Measurements from ENCODE around the gene CHRDL1. TPM values are rescaled to one million over a fixed set of nuclear protein-coding genes. Genes with fewer than 3 reads are reported as not detected.

Gene CHRDL1
- total RNA-seq, 1 experiment from 2014 or later: 11.1 TPM

DNA sequence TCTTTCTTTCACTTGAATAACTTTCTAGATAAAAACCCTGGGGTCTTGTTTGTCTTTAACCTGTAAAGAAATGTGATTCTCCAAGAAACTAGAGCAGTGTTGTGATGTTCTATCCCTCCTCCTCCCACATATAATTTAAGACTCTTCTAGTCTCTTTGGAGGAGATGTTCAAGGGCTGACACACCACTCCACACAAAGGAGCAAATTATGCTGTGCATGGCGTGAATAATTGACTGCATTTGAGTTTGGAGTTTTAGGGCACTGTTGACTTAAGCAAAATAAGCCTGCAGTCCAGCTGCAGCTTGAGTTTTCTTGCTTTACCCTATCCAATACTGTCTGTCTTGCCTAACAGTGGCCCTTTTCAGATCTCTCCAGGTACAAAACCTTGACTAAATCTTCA is 119.7 kb downstream of the CHRDL1 start (continued):
- TF ChIP-seq, protein P1, sequence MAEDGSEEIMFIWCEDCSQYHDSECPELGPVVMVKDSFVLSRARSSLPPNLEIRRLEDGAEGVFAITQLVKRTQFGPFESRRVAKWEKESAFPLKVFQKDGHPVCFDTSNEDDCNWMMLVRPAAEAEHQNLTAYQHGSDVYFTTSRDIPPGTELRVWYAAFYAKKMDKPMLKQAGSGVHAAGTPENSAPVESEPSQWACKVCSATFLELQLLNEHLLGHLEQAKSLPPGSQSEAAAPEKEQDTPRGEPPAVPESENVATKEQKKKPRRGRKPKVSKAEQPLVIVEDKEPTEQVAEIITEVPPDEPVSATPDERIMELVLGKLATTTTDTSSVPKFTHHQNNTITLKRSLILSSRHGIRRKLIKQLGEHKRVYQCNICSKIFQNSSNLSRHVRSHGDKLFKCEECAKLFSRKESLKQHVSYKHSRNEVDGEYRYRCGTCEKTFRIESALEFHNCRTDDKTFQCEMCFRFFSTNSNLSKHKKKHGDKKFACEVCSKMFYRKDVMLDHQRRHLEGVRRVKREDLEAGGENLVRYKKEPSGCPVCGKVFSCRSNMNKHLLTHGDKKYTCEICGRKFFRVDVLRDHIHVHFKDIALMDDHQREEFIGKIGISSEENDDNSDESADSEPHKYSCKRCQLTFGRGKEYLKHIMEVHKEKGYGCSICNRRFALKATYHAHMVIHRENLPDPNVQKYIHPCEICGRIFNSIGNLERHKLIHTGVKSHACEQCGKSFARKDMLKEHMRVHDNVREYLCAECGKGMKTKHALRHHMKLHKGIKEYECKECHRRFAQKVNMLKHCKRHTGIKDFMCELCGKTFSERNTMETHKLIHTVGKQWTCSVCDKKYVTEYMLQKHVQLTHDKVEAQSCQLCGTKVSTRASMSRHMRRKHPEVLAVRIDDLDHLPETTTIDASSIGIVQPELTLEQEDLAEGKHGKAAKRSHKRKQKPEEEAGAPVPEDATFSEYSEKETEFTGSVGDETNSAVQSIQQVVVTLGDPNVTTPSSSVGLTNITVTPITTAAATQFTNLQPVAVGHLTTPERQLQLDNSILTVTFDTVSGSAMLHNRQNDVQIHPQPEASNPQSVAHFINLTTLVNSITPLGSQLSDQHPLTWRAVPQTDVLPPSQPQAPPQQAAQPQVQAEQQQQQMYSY (CRISPR knock-in tag; IDR thresholded peaks at IDR 0.05): no peak
- TF ChIP-seq JUN (CRISPR knock-in tag; IDR thresholded peaks at IDR 0.05) (no peak), SMAD3 (CRISPR knock-in tag; IDR thresholded peaks at IDR 0.05; ENCODE audit: borderline replicate concordance) (no peak), PRRX2 (CRISPR knock-in tag; IDR thresholded peaks at IDR 0.05) (no peak), TEAD1 (CRISPR knock-in tag; IDR thresholded peaks at IDR 0.05) (no peak), ZNF219 (CRISPR knock-in tag; IDR thresholded peaks at IDR 0.05; ENCODE audit: borderline replicate concordance) (no peak)
- TF ChIP-seq, protein P2, sequence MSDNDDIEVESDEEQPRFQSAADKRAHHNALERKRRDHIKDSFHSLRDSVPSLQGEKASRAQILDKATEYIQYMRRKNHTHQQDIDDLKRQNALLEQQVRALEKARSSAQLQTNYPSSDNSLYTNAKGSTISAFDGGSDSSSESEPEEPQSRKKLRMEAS (CRISPR knock-in tag; IDR thresholded peaks at IDR 0.05): no peak
- TF ChIP-seq, protein P3, sequence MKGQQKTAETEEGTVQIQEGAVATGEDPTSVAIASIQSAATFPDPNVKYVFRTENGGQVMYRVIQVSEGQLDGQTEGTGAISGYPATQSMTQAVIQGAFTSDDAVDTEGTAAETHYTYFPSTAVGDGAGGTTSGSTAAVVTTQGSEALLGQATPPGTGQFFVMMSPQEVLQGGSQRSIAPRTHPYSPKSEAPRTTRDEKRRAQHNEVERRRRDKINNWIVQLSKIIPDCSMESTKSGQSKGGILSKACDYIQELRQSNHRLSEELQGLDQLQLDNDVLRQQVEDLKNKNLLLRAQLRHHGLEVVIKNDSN (CRISPR knock-in tag; IDR thresholded peaks at IDR 0.05): no peak
- TF ChIP-seq, protein P4, sequence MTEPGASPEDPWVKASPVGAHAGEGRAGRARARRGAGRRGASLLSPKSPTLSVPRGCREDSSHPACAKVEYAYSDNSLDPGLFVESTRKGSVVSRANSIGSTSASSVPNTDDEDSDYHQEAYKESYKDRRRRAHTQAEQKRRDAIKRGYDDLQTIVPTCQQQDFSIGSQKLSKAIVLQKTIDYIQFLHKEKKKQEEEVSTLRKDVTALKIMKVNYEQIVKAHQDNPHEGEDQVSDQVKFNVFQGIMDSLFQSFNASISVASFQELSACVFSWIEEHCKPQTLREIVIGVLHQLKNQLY (CRISPR knock-in tag; IDR thresholded peaks at IDR 0.05): no peak

DNA sequence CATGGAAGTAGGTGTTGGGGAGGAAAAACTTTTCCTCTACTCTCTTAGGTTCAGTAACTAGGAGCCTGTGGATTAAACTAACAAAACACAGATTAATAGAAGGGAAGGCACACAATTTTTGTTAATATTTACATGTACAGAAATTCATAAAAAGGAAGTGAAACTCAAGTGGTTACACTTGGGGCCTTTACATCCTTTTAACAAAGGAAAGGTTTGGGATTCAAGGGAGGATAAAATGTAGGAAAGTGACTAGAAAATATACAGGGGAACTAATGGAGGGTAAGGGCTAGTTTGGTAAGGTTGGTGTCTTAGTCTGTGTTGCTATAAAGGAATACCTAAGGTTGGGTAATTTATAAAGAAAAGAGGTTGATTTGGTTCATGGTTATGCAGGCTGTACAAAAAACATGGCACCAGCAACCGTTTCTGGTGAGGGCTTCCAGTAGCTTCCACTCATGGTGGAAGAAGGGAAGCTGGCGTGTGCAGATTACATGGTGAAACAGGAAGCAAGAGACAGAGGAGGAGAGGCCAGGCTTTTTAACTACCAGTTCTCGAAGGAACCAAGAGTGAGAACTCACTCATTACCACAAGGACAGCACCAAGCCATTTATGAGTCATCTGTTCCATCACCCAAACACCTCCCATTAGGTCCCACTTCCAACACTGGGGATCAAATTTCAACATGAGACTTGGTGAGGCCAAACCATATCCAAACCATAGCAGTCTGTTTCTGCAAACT is 124.4 kb downstream of the CHRDL1 start:
- CTCF ChIA-PET: no interaction called here
- ATAC-seq (no peak), DNase-seq (ENCODE audit: low spot score) (no peak)
- H3K4me1 Mint-ChIP-seq: peaks cover 17% of the 10 kb centered on the region
- POLR2A ChIA-PET: no interaction called here
- H3K27me3 Mint-ChIP-seq (ENCODE audit: low read depth): no peaks in the 10 kb centered on the region; the same call in 1 of the 2 replicates
- peaks cover 4% of the 10 kb centered on the region for H3K9me3 Mint-ChIP-seq
- no peak for TF ChIP-seq RELA (CRISPR knock-in tag; IDR thresholded peaks at IDR 0.05; ENCODE audit: borderline replicate concordance)
- TF ChIP-seq ZNF416 (CRISPR knock-in tag; IDR thresholded peaks at IDR 0.05): no peak
- no peak for TF ChIP-seq JAZF1 (CRISPR knock-in tag; IDR thresholded peaks at IDR 0.05)
- TF ChIP-seq CREB1 (CRISPR knock-in tag; IDR thresholded peaks at IDR 0.05): no peak
- TF ChIP-seq, protein P5, sequence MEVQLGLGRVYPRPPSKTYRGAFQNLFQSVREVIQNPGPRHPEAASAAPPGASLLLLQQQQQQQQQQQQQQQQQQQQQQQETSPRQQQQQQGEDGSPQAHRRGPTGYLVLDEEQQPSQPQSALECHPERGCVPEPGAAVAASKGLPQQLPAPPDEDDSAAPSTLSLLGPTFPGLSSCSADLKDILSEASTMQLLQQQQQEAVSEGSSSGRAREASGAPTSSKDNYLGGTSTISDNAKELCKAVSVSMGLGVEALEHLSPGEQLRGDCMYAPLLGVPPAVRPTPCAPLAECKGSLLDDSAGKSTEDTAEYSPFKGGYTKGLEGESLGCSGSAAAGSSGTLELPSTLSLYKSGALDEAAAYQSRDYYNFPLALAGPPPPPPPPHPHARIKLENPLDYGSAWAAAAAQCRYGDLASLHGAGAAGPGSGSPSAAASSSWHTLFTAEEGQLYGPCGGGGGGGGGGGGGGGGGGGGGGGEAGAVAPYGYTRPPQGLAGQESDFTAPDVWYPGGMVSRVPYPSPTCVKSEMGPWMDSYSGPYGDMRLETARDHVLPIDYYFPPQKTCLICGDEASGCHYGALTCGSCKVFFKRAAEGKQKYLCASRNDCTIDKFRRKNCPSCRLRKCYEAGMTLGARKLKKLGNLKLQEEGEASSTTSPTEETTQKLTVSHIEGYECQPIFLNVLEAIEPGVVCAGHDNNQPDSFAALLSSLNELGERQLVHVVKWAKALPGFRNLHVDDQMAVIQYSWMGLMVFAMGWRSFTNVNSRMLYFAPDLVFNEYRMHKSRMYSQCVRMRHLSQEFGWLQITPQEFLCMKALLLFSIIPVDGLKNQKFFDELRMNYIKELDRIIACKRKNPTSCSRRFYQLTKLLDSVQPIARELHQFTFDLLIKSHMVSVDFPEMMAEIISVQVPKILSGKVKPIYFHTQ (CRISPR knock-in tag; IDR thresholded peaks at IDR 0.05): no peak
- TF ChIP-seq SMAD4 (CRISPR knock-in tag; IDR thresholded peaks at IDR 0.05): no peak
- TF ChIP-seq NR3C1 (CRISPR knock-in tag; conservative IDR thresholded peaks at IDR 0.05; ENCODE audit: low read depth): no peak
- TF ChIP-seq CREM (CRISPR knock-in tag; IDR thresholded peaks at IDR 0.05): no peak
- TF ChIP-seq, protein P6, sequence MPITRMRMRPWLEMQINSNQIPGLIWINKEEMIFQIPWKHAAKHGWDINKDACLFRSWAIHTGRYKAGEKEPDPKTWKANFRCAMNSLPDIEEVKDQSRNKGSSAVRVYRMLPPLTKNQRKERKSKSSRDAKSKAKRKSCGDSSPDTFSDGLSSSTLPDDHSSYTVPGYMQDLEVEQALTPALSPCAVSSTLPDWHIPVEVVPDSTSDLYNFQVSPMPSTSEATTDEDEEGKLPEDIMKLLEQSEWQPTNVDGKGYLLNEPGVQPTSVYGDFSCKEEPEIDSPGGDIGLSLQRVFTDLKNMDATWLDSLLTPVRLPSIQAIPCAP (CRISPR knock-in tag; IDR thresholded peaks at IDR 0.05): no peak
- TF ChIP-seq, protein P7, sequence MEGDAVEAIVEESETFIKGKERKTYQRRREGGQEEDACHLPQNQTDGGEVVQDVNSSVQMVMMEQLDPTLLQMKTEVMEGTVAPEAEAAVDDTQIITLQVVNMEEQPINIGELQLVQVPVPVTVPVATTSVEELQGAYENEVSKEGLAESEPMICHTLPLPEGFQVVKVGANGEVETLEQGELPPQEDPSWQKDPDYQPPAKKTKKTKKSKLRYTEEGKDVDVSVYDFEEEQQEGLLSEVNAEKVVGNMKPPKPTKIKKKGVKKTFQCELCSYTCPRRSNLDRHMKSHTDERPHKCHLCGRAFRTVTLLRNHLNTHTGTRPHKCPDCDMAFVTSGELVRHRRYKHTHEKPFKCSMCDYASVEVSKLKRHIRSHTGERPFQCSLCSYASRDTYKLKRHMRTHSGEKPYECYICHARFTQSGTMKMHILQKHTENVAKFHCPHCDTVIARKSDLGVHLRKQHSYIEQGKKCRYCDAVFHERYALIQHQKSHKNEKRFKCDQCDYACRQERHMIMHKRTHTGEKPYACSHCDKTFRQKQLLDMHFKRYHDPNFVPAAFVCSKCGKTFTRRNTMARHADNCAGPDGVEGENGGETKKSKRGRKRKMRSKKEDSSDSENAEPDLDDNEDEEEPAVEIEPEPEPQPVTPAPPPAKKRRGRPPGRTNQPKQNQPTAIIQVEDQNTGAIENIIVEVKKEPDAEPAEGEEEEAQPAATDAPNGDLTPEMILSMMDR (IDR thresholded peaks at IDR 0.05): no peak
- TF ChIP-seq ETV6 (CRISPR knock-in tag; IDR thresholded peaks at IDR 0.05): no peak
- no peak for TF ChIP-seq OVOL2 (CRISPR knock-in tag; IDR thresholded peaks at IDR 0.05; ENCODE audit: borderline replicate concordance)
- TF ChIP-seq, protein P8, sequence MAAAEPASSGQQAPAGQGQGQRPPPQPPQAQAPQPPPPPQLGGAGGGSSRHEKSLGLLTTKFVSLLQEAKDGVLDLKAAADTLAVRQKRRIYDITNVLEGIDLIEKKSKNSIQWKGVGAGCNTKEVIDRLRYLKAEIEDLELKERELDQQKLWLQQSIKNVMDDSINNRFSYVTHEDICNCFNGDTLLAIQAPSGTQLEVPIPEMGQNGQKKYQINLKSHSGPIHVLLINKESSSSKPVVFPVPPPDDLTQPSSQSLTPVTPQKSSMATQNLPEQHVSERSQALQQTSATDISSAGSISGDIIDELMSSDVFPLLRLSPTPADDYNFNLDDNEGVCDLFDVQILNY (CRISPR knock-in tag; IDR thresholded peaks at IDR 0.05): no peak
- TF ChIP-seq NR1H2 (CRISPR knock-in tag; IDR thresholded peaks at IDR 0.05): no peak
- no peaks in the 10 kb centered on the region for H3K36me3 Mint-ChIP-seq
- H3K27ac Mint-ChIP-seq: no peak overlapping the region
- H3K4me3 Mint-ChIP-seq: no peak overlapping the region

Data from WTC11 (cell line).